Measurements from ENCODE around the gene GRIA1.

DNA sequence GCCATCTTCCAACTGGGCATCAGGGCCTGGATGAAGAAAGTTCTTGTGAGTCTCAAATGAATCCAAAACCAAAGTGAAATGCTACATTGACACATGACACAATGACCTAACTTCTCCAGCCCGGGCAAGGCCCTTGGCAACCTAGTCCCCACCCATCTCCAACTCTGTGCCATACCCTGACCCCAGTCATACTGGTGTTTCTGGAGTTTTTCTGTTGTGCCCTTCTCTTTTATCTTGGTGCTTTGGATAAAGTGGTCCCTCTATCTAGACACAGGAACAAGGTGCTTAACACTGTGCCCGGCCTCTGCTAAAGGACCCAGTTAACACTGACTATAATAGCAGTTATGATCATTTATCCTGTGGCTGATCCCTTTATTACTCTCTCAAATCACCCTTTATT is 149.8 kb downstream of the GRIA1 start:
- TF ChIP-seq, protein P1, sequence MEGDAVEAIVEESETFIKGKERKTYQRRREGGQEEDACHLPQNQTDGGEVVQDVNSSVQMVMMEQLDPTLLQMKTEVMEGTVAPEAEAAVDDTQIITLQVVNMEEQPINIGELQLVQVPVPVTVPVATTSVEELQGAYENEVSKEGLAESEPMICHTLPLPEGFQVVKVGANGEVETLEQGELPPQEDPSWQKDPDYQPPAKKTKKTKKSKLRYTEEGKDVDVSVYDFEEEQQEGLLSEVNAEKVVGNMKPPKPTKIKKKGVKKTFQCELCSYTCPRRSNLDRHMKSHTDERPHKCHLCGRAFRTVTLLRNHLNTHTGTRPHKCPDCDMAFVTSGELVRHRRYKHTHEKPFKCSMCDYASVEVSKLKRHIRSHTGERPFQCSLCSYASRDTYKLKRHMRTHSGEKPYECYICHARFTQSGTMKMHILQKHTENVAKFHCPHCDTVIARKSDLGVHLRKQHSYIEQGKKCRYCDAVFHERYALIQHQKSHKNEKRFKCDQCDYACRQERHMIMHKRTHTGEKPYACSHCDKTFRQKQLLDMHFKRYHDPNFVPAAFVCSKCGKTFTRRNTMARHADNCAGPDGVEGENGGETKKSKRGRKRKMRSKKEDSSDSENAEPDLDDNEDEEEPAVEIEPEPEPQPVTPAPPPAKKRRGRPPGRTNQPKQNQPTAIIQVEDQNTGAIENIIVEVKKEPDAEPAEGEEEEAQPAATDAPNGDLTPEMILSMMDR (IDR thresholded peaks at IDR 0.05), result no peak
- no peak for TF ChIP-seq POLR2A (IDR thresholded peaks at IDR 0.05)

All from breast epithelium (tissue), 3 donors.